ENCODE results near the gene CYBRD1. TPM values are rescaled to one million over a fixed set of nuclear protein-coding genes. Genes with fewer than 3 reads are reported as not detected.

Gene CYBRD1
- total RNA-seq, 2 experiments from 2014 or later = 0.31 to 0.45 TPM

GRCh38 chr2:171574149-171574795 lies 52.0 kb downstream of the CYBRD1 start:
- Mint-ChIP-seq H3K27me3 (no peaks in the 10 kb centered on the region), H3K27ac (peak overlapping the region; percentile 41), H3K9me3 (no peaks in the 10 kb centered on the region), H3K4me1 (peaks cover 6% of the 10 kb centered on the region), H3K4me3 (no peak overlapping the region), H3K36me3 (ENCODE audit: low read depth) (no peaks in the 10 kb centered on the region)
- CTCF ChIA-PET = interaction anchor here (0.6 to 1.5 kb wide), 6 partner anchors 14 to 540 kb away, joined by 3 to 5 read pairs (median 3); no protein-coding TSS in a partner anchor
- peak; percentile 82 for DNase-seq
- POLR2A ChIA-PET = no interaction called here

- no peak for DNase-seq
- no peak overlapping the region for H3K4me3 Mint-ChIP-seq
- H3K9me3 Mint-ChIP-seq = no peaks in the 10 kb centered on the region
- peaks cover 6% of the 10 kb centered on the region for H3K4me1 Mint-ChIP-seq
- CTCF ChIA-PET = interaction anchor here (1.3 kb wide), 1 partner anchor 14 kb away, joined by 3 read pairs; no protein-coding TSS in a partner anchor
- POLR2A ChIA-PET = no interaction called here
- no peak overlapping the region for H3K27ac Mint-ChIP-seq
- no peaks in the 10 kb centered on the region for H3K36me3 Mint-ChIP-seq (ENCODE audit: low read depth)
- H3K27me3 Mint-ChIP-seq = no peaks in the 10 kb centered on the region
Measured at GRCh38 chr2:171575606-171576005, 53.3 kb downstream of the CYBRD1 start.

DNA sequence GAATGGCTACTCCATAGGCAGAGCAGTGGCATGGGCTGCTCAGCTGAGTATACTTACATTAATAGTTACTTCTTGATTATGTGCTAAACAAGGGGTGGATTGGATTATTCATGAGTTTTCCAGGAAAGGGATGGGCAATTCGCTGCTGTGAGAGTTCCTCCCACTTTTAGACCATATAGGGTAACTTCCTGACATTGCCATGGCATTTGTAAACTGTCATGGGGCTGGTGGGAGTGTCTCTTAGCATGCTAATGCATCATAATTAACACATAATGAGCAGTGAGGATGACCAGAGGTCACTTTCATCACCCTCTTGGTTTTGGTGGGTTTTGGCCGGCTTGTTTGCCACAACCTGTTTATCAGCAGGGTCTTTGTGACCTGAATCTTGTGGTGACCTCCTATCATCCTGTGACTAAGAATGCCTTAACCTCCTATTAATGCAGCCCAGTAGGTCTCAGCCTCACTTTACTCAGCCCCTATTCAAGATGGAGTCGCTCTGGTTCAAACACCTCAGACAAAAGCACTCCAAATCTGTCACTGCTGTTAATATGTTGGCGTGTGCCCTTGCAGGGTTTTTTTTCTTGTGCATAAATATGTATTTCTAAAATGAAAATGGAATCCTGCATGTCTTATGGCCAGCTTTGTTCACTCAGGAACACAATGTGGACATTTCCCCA lies 56.0 kb downstream of the CYBRD1 start:
- Mint-ChIP-seq H3K27ac (no peak overlapping the region), H3K27me3 (peaks cover 2% of the 10 kb centered on the region), H3K4me1 (peaks cover 6% of the 10 kb centered on the region), H3K9me3 (no peaks in the 10 kb centered on the region), H3K4me3 (no peak overlapping the region), H3K36me3 (ENCODE audit: low read depth) (no peaks in the 10 kb centered on the region)
- DNase-seq = no peak
- ChIA-PET POLR2A (no interaction called here), CTCF (interaction anchor here (1.2 to 1.5 kb wide), 2 partner anchors 21 to 29 kb away, joined by 3 to 4 read pairs; no protein-coding TSS in a partner anchor)

GRCh38 chr2:171579481-171579880 lies 57.2 kb downstream of the CYBRD1 start:
- no peak overlapping the region for H3K4me3 Mint-ChIP-seq
- H3K27ac Mint-ChIP-seq = no peak overlapping the region
- ChIA-PET CTCF (interaction anchor here (1.5 kb wide), 1 partner anchor 19 kb away, joined by 4 read pairs; no protein-coding TSS in a partner anchor), POLR2A (no interaction called here)
- DNase-seq = no peak
- peaks cover 2% of the 10 kb centered on the region for H3K27me3 Mint-ChIP-seq
- no peaks in the 10 kb centered on the region for H3K36me3 Mint-ChIP-seq (ENCODE audit: low read depth)
- peaks cover under 1% of the 10 kb centered on the region for H3K4me1 Mint-ChIP-seq
- no peaks in the 10 kb centered on the region for H3K9me3 Mint-ChIP-seq

DNA sequence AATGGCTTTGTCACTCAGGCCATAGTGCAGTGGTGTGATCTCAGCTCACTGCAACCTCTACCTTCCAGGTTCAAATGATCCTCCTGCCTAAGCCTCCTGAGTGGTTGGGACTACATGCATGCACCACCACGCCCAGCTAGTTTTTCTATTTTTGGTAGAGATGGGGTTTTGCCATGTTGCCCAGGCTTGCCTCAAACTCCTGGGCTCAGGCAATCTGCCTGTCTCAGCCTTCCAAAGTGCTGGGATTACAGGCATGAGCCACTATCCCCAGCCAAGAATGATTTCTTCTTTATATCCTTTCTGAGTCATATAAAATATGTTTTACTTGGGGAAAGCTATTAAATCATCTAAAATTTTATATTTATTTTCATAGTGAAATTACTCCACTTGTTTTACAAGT lies 61.3 kb downstream of the CYBRD1 start:
- no peak overlapping the region for H3K4me3 Mint-ChIP-seq
- no peak overlapping the region for H3K27ac Mint-ChIP-seq
- CTCF ChIA-PET = no interaction called here
- POLR2A ChIA-PET = no interaction called here
- no peaks in the 10 kb centered on the region for H3K36me3 Mint-ChIP-seq (ENCODE audit: low read depth)
- no peaks in the 10 kb centered on the region for H3K4me1 Mint-ChIP-seq
- H3K9me3 Mint-ChIP-seq = no peaks in the 10 kb centered on the region
- peaks cover 5% of the 10 kb centered on the region for H3K27me3 Mint-ChIP-seq
- no peak for DNase-seq

GRCh38 chr2:171584001-171584400 lies 61.7 kb downstream of the CYBRD1 start:
- POLR2A ChIA-PET = no interaction called here
- CTCF ChIA-PET = no interaction called here
- Mint-ChIP-seq H3K27ac (no peak overlapping the region), H3K4me3 (no peak overlapping the region), H3K36me3 (ENCODE audit: low read depth) (no peaks in the 10 kb centered on the region), H3K27me3 (peaks cover 7% of the 10 kb centered on the region), H3K4me1 (no peaks in the 10 kb centered on the region), H3K9me3 (no peaks in the 10 kb centered on the region)
- DNase-seq = no peak

- no peak for DNase-seq
- H3K4me1 Mint-ChIP-seq = no peaks in the 10 kb centered on the region
- ChIA-PET POLR2A (no interaction called here), CTCF (interaction anchor here (1.9 kb wide), 1 partner anchor 13 kb away, joined by 5 read pairs; no protein-coding TSS in a partner anchor)
- no peak overlapping the region for H3K27ac Mint-ChIP-seq
- H3K36me3 Mint-ChIP-seq (ENCODE audit: low read depth) = no peaks in the 10 kb centered on the region
- peaks cover 9% of the 10 kb centered on the region for H3K27me3 Mint-ChIP-seq
- H3K9me3 Mint-ChIP-seq = no peaks in the 10 kb centered on the region
- no peak overlapping the region for H3K4me3 Mint-ChIP-seq
Measured at GRCh38 chr2:171587132-171587531, 64.9 kb downstream of the CYBRD1 start.

- Mint-ChIP-seq H3K4me3 (no peak overlapping the region), H3K27ac (no peak overlapping the region), H3K36me3 (ENCODE audit: low read depth) (no peaks in the 10 kb centered on the region), H3K4me1 (no peaks in the 10 kb centered on the region), H3K27me3 (peaks cover 9% of the 10 kb centered on the region), H3K9me3 (no peaks in the 10 kb centered on the region)
- ChIA-PET CTCF (interaction anchor here (1.0 to 1.9 kb wide), 2 partner anchors 14 to 28 kb away, joined by 3 to 5 read pairs; no protein-coding TSS in a partner anchor), POLR2A (no interaction called here)
- DNase-seq = no peak
Measured at GRCh38 chr2:171587567-171587966, 65.3 kb downstream of the CYBRD1 start.

GRCh38 chr2:171590116-171590515 lies 67.8 kb downstream of the CYBRD1 start:
- Mint-ChIP-seq H3K4me3 (no peak overlapping the region), H3K4me1 (no peaks in the 10 kb centered on the region), H3K36me3 (ENCODE audit: low read depth) (no peaks in the 10 kb centered on the region), H3K9me3 (no peaks in the 10 kb centered on the region), H3K27ac (no peak overlapping the region), H3K27me3 (peaks cover 10% of the 10 kb centered on the region)
- ChIA-PET CTCF (interaction anchor here (0.8 to 0.9 kb wide), 2 partner anchors 12 to 15 kb away, joined by 3 read pairs; no protein-coding TSS in a partner anchor), POLR2A (no interaction called here)
- no peak for DNase-seq

DNA sequence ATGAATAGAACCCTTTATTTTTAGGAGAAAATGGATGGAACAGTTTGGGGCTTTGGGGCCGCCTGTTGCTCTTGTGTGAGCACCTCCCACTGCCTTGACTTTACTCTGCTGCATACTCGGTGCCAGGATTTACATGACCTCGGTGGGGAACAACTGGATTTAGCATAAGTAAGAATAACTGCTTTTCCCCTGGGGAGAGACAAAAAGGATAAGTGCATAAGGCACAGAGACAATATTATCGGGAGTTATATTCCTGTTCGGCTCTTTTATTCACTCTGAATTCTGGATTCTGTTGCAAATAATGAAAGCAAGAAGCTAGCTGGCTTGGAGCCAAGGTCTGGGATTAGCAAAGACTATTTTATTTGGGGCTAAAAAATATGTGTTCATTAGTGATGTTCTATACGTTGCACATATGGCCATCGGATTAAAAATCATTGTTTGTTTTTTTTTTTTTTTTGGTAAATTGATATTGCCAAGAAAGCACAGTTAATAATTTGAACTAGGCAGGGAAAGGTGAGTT lies 69.8 kb downstream of the CYBRD1 start:
- CTCF ChIA-PET = no interaction called here

DNA sequence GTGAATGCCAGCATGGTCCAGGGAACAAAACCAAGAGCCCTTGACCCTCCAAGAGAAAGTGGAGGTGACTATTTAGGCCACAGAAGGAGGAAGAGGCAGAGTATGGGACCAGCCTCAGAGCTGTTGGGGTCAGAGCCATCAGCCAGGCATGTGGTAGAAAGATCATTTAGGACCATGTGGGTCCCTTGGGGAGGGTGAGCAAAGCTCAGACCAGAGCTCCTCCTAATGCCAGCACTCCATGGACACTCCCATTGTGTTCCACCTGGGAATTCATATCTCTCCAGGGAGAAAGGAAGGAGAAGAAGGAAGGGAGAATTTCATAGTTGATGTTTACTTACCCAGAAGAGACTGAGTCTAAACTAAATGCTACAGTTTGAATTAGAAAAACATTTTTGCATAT lies 73.2 kb downstream of the CYBRD1 start:
- H3K27ac Mint-ChIP-seq = no peak overlapping the region
- no peak for DNase-seq
- peaks cover 10% of the 10 kb centered on the region for H3K27me3 Mint-ChIP-seq
- ChIA-PET CTCF (interaction anchor here (0.7 to 1.4 kb wide), 4 partner anchors 21 to 511 kb away, joined by 3 to 5 read pairs (median 4); no protein-coding TSS in a partner anchor), POLR2A (no interaction called here)
- no peak overlapping the region for H3K4me3 Mint-ChIP-seq
- H3K36me3 Mint-ChIP-seq (ENCODE audit: low read depth) = no peaks in the 10 kb centered on the region
- no peaks in the 10 kb centered on the region for H3K4me1 Mint-ChIP-seq
- H3K9me3 Mint-ChIP-seq = no peaks in the 10 kb centered on the region

More for the DNA sequence above, 69.8 kb downstream of the CYBRD1 start:
- no peak for DNase-seq
- Mint-ChIP-seq H3K9me3 (no peaks in the 10 kb centered on the region), H3K36me3 (ENCODE audit: low read depth) (no peaks in the 10 kb centered on the region), H3K27ac (no peak overlapping the region), H3K4me3 (no peak overlapping the region), H3K4me1 (no peaks in the 10 kb centered on the region), H3K27me3 (peaks cover 12% of the 10 kb centered on the region)
- POLR2A ChIA-PET = no interaction called here

- no peaks in the 10 kb centered on the region for H3K36me3 Mint-ChIP-seq (ENCODE audit: low read depth)
- ChIA-PET POLR2A (no interaction called here), CTCF (interaction anchor here (0.7 to 1.4 kb wide), 3 partner anchors 21 to 510 kb away, joined by 3 to 5 read pairs (median 4); no protein-coding TSS in a partner anchor)
- H3K4me1 Mint-ChIP-seq = no peaks in the 10 kb centered on the region
- no peak overlapping the region for H3K27ac Mint-ChIP-seq
- no peak for DNase-seq
- H3K9me3 Mint-ChIP-seq = no peaks in the 10 kb centered on the region
- peaks cover 11% of the 10 kb centered on the region for H3K27me3 Mint-ChIP-seq
- H3K4me3 Mint-ChIP-seq = no peak overlapping the region
Measured at GRCh38 chr2:171595896-171596295, 73.6 kb downstream of the CYBRD1 start.

GRCh38 chr2:171598713-171599319 lies 76.5 kb downstream of the CYBRD1 start:
- peaks cover 18% of the 10 kb centered on the region for H3K27me3 Mint-ChIP-seq
- no peaks in the 10 kb centered on the region for H3K36me3 Mint-ChIP-seq (ENCODE audit: low read depth)
- no peaks in the 10 kb centered on the region for H3K4me1 Mint-ChIP-seq
- H3K9me3 Mint-ChIP-seq = no peaks in the 10 kb centered on the region
- CTCF ChIA-PET = interaction anchor here (0.5 to 0.9 kb wide), 5 partner anchors 16 to 670 kb away, joined by 3 to 6 read pairs (median 3); partner anchors contain the start of gene GORASP2
- DNase-seq = peak; percentile 74
- no peak overlapping the region for H3K27ac Mint-ChIP-seq
- H3K4me3 Mint-ChIP-seq = no peak overlapping the region
- POLR2A ChIA-PET = no interaction called here
